Tibial artery (tissue), 4 donors: Measurements from ENCODE around the gene FBXO24.

Experiments
- DNase-seq, 2 donors: peaks; one replicate each; pipeline ENCODE4 v3.0.0-alpha.2; 2019
- H3K27ac ChIP-seq, 2 donors: fragments of 200-600 bp; sonication (generic) in 1 of 2; 1 replicate in 1 of 2; 2 replicates in 1 of 2; pipeline ENCODE4 v1.5.1; 2018 to 2019; ENCODE audit warnings: mild to moderate bottlenecking in 1 of 2
- H3K27me3 ChIP-seq, 2 donors: fragments of 200-600 bp; sonication (generic) in 1 of 2; one replicate each; pipeline versions ENCODE4 v1.5.1 to v1.6.0; 2016 to 2019
- H3K36me3 ChIP-seq, 3 donors: fragments of 200-600 bp; sonication (generic) in 2 of 3; one replicate each; pipeline ENCODE4 v1.5.1; 2016 to 2019; ENCODE audit warnings: mild to moderate bottlenecking in 2 of 3
- H3K4me1 ChIP-seq, 4 donors: fragments of 200-600 bp; sonication (generic) in 2 of 4; 1 replicate in 3 of 4; 2 replicates in 1 of 4; pipeline ENCODE4 v1.5.1; 2016 to 2019
- H3K4me3 ChIP-seq, 2 donors: fragments of 200-600 bp; sonication (generic) in 1 of 2; 1 replicate in 1 of 2; 2 replicates in 1 of 2; pipeline ENCODE4 v1.5.1; 2018 to 2019; ENCODE audit warnings: mild to moderate bottlenecking in 2 of 2
- H3K9me3 ChIP-seq, 3 donors: fragments of 200-600 bp; sonication (generic) in 1 of 3; one replicate each; pipeline ENCODE4 v1.5.1; 2016 to 2019
- CTCF ChIP-seq, 2 experiments: fragments of 200-600 bp in 1 of 2; fragments of 450-650 bp in 1 of 2; IDR thresholded peaks; one replicate each; pipeline ENCODE4 v1.5.1; 2017 to 2019; ENCODE audit warnings: antibody characterized with exemption in 2 of 2, mild to moderate bottlenecking in 1 of 2, moderate library complexity in 1 of 2
- intact Hi-C: fragments of 100-400 bp; cut with DNase I; formaldehyde crosslinking; loops from one replicate; pipeline ENCODE4 v1.15.0; 2023; ENCODE audit warnings: low total_unique reads

FBXO24 gene

GRCh38 chr7:100598425-100598824 is 12.3 kb downstream of the FBXO24 start:
- H3K9me3 ChIP-seq = no peaks in the 10 kb centered on the region
- DNase-seq = no peak
- TF ChIP-seq CTCF (IDR thresholded peaks at IDR 0.05) = no peak
- intact Hi-C loops = no loop called here
- H3K27ac ChIP-seq = no peak overlapping the region
- H3K4me3 ChIP-seq = no peak overlapping the region
- peaks cover 0 to 22% (median 18%) of the 10 kb centered on the region in 4 donors for H3K4me1 ChIP-seq
- H3K27me3 ChIP-seq = no peaks in the 10 kb centered on the region
- no peaks in the 10 kb centered on the region for H3K36me3 ChIP-seq

- no peak for TF ChIP-seq CTCF (IDR thresholded peaks at IDR 0.05)
- Histone ChIP-seq H3K4me1 (peaks cover 0 to 32% (median 25%) of the 10 kb centered on the region in 4 donors), H3K4me3 (no peak overlapping the region), H3K9me3 (no peaks in the 10 kb centered on the region), H3K27me3 (no peaks in the 10 kb centered on the region), H3K36me3 (no peaks in the 10 kb centered on the region), H3K27ac (no peak overlapping the region)
- intact Hi-C loops = no loop called here
- DNase-seq = no peak
Measured at GRCh38 chr7:100599911-100600729, 14.0 kb downstream of the FBXO24 start.

GRCh38 chr7:100600730-100601038 is 14.6 kb downstream of the FBXO24 start:
- H3K27me3 ChIP-seq = no peaks in the 10 kb centered on the region
- H3K4me1 ChIP-seq = peaks cover 0 to 36% (median 25%) of the 10 kb centered on the region in 4 donors
- H3K36me3 ChIP-seq = no peaks in the 10 kb centered on the region
- no peak for DNase-seq
- H3K9me3 ChIP-seq = no peaks in the 10 kb centered on the region
- intact Hi-C loops = no loop called here
- no peak overlapping the region for H3K27ac ChIP-seq
- H3K4me3 ChIP-seq = no peak overlapping the region
- TF ChIP-seq CTCF (IDR thresholded peaks at IDR 0.05) = no peak

- no peak for TF ChIP-seq CTCF (IDR thresholded peaks at IDR 0.05)
- peak; percentile 88 to 92 for DNase-seq
- H3K36me3 ChIP-seq = peaks cover 0 to 6% (median 0%) of the 10 kb centered on the region in 3 donors
- no peaks in the 10 kb centered on the region for H3K27me3 ChIP-seq
- intact Hi-C loops = no loop called here
- peak overlapping the region; percentile 77 to 91 for H3K27ac ChIP-seq
- H3K4me3 ChIP-seq = peak overlapping the region; percentile 65 to 80
- H3K4me1 ChIP-seq = peaks cover 0 to 36% (median 25%) of the 10 kb centered on the region in 4 donors
- H3K9me3 ChIP-seq = no peaks in the 10 kb centered on the region
Measured at GRCh38 chr7:100602889-100603725, 17.0 kb downstream of the FBXO24 start.

GRCh38 chr7:100603726-100604027 is 17.5 kb downstream of the FBXO24 start:
- peak overlapping the region; percentile 65 to 80 for H3K4me3 ChIP-seq
- H3K4me1 ChIP-seq = peaks cover 0 to 36% (median 25%) of the 10 kb centered on the region in 4 donors
- no peaks in the 10 kb centered on the region for H3K9me3 ChIP-seq
- H3K27ac ChIP-seq = peak overlapping the region; percentile 77 to 91
- intact Hi-C loops = no loop called here
- no peak for DNase-seq
- H3K27me3 ChIP-seq = no peaks in the 10 kb centered on the region
- H3K36me3 ChIP-seq = peaks cover 0 to 6% (median 0%) of the 10 kb centered on the region in 3 donors
- TF ChIP-seq CTCF (IDR thresholded peaks at IDR 0.05) = no peak
